ENCODE data around the gene TBL3.

The TBL3 gene

DNA sequence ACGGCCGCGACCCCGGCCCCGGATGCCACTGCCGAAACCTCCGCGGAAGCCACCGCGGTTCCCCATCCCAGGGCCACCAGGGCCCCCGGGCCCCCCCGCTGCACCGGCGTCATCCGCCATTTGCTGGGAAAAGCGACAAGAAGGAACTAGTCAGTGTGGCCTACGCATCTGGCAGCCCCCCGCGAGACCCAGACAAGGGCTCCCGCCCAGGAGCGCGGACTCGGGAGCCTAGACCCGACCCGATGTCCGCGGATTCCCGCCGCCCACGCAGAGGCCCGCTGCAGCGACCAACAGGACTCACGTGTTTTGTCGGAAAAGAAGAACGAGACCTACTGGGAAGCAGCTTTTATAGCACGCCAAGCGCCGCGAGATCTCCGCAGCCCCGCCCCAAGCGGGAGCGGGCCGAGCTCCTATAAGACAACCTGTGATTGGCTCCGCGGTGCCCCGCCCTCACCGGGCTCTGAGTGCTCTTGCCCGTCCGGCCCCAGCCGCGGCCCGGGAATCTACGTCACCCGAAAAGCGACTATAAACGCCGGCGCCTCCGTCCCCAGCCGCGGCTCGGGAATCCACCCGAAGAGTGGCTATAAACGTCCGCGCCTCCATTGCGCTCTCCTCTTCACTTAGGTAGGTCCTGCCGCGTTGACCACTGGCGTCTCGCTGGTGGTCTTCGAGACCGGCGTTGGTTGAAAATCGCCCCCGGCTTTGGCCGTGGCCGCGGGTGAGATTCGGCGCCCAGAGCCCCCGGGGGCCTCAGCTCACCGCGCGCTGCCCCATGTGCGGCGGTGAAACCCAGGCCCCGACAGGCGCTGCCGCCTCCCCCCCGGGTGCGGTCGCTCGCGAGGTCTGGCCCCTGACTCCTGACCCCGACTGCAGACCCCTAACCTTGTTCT, 7.1 kb upstream of the TBL3 start, which contains the start of gene RPS2 (continued):
- peak; percentile 77 for TF ChIP-seq YY2 (tag by site-specific recombination; IDR thresholded peaks at IDR 0.05)
- TF ChIP-seq, protein P1, sequence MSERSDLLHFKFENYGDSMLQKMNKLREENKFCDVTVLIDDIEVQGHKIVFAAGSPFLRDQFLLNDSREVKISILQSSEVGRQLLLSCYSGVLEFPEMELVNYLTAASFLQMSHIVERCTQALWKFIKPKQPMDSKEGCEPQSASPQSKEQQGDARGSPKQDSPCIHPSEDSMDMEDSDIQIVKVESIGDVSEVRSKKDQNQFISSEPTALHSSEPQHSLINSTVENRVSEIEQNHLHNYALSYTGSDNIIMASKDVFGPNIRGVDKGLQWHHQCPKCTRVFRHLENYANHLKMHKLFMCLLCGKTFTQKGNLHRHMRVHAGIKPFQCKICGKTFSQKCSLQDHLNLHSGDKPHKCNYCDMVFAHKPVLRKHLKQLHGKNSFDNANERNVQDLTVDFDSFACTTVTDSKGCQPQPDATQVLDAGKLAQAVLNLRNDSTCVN (tag by site-specific recombination; optimal IDR thresholded peaks at IDR 0.05): peak; percentile 76
- peak; percentile 93 for TF ChIP-seq SP2 (tag by site-specific recombination; IDR thresholded peaks at IDR 0.05)
- peak; percentile 98 for TF ChIP-seq ZBTB20 (tag by site-specific recombination; IDR thresholded peaks at IDR 0.05)
- no peak for TF ChIP-seq ZNF37A (tag by site-specific recombination; IDR thresholded peaks at IDR 0.05)
- 0 out of 2 replicates have a peak, but pooled peaks have one; percentile 27 for TF ChIP-seq ZNF596 (tag by site-specific recombination; IDR thresholded peaks at IDR 0.05)
- TF ChIP-seq ZBTB8A (tag by site-specific recombination; IDR thresholded peaks at IDR 0.05): peak; percentile 46; the same call in 1 of the 2 replicates
- TF ChIP-seq, protein P2, sequence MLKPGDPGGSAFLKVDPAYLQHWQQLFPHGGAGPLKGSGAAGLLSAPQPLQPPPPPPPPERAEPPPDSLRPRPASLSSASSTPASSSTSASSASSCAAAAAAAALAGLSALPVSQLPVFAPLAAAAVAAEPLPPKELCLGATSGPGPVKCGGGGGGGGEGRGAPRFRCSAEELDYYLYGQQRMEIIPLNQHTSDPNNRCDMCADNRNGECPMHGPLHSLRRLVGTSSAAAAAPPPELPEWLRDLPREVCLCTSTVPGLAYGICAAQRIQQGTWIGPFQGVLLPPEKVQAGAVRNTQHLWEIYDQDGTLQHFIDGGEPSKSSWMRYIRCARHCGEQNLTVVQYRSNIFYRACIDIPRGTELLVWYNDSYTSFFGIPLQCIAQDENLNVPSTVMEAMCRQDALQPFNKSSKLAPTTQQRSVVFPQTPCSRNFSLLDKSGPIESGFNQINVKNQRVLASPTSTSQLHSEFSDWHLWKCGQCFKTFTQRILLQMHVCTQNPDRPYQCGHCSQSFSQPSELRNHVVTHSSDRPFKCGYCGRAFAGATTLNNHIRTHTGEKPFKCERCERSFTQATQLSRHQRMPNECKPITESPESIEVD (tag by site-specific recombination; IDR thresholded peaks at IDR 0.05): no peak
- TF ChIP-seq ZNF423 (tag by site-specific recombination; IDR thresholded peaks at IDR 0.05): no peak
- TF ChIP-seq ZNF677 (tag by site-specific recombination; IDR thresholded peaks at IDR 0.05): 0 out of 2 replicates have a peak, but pooled peaks have one; percentile 9
- TF ChIP-seq, protein P3, sequence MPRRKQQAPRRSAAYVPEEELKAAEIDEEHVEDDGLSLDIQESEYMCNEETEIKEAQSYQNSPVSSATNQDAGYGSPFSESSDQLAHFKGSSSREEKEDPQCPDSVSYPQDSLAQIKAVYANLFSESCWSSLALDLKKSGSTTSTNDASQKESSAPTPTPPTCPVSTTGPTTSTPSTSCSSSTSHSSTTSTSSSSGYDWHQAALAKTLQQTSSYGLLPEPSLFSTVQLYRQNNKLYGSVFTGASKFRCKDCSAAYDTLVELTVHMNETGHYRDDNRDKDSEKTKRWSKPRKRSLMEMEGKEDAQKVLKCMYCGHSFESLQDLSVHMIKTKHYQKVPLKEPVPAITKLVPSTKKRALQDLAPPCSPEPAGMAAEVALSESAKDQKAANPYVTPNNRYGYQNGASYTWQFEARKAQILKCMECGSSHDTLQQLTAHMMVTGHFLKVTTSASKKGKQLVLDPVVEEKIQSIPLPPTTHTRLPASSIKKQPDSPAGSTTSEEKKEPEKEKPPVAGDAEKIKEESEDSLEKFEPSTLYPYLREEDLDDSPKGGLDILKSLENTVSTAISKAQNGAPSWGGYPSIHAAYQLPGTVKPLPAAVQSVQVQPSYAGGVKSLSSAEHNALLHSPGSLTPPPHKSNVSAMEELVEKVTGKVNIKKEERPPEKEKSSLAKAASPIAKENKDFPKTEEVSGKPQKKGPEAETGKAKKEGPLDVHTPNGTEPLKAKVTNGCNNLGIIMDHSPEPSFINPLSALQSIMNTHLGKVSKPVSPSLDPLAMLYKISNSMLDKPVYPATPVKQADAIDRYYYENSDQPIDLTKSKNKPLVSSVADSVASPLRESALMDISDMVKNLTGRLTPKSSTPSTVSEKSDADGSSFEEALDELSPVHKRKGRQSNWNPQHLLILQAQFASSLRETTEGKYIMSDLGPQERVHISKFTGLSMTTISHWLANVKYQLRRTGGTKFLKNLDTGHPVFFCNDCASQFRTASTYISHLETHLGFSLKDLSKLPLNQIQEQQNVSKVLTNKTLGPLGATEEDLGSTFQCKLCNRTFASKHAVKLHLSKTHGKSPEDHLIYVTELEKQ (tag by site-specific recombination; IDR thresholded peaks at IDR 0.05; ENCODE audit: borderline replicate concordance): peak; percentile 59; the same call in 1 of the 2 replicates
- TF ChIP-seq, protein P4, sequence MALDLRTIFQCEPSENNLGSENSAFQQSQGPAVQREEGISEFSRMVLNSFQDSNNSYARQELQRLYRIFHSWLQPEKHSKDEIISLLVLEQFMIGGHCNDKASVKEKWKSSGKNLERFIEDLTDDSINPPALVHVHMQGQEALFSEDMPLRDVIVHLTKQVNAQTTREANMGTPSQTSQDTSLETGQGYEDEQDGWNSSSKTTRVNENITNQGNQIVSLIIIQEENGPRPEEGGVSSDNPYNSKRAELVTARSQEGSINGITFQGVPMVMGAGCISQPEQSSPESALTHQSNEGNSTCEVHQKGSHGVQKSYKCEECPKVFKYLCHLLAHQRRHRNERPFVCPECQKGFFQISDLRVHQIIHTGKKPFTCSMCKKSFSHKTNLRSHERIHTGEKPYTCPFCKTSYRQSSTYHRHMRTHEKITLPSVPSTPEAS (tag by site-specific recombination; IDR thresholded peaks at IDR 0.05): 0 out of 2 replicates have a peak, but pooled peaks have one; percentile 41

DNA sequence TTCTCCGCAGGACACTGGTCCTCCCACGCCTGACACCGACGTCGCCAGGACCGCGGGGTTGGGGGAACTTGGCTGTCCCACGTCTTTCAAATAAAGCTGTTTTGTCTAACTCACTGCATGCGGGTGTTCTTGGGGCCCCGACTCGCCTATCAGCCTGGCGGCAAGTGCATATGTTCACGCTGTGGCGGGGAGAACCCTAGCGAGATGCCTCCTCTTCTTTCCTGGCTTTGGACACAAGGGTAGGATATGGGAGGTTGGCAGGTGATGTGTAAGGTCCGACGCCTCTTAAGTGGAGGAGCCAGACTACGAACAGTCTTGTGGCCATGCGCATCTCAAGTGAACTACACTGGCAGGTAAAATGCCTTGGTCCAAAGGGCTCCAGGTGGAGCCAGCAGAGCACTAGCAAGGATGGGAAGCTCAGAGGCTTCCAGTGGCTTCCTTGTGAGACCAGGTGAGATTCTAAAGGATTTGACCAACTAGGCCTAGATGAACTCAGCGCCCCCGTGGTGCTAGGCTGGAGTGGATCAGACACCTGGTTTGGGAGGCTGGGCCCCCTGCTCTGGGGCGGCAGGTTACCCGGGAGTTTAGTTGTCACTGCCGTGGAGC, 6.4 kb upstream of the TBL3 start:
- H3K36me3 ChIP-seq (ENCODE audit: control insufficient read depth in 2 of 2, insufficient read depth in 1 of 2, low read length in 2 of 2): peaks cover 0 to 42% of the 10 kb centered on the region in 2 experiments; a peak in 1 of 3 replicates
- TF ChIP-seq BCL11B (tag by site-specific recombination; IDR thresholded peaks at IDR 0.05; ENCODE audit: low read depth) (0 out of 2 replicates have a peak, but pooled peaks have one; percentile 3), ZFHX2 (tag by site-specific recombination; conservative IDR thresholded peaks at IDR 0.05) (peak; percentile 9; the same call in 1 of the 2 replicates), EGR2 (tag by site-specific recombination; IDR thresholded peaks at IDR 0.05; ENCODE audit: low read depth) (no peak), ZNF433 (tag by site-specific recombination; IDR thresholded peaks at IDR 0.05; ENCODE audit: low read depth) (no peak)
- TF ChIP-seq, protein P5, sequence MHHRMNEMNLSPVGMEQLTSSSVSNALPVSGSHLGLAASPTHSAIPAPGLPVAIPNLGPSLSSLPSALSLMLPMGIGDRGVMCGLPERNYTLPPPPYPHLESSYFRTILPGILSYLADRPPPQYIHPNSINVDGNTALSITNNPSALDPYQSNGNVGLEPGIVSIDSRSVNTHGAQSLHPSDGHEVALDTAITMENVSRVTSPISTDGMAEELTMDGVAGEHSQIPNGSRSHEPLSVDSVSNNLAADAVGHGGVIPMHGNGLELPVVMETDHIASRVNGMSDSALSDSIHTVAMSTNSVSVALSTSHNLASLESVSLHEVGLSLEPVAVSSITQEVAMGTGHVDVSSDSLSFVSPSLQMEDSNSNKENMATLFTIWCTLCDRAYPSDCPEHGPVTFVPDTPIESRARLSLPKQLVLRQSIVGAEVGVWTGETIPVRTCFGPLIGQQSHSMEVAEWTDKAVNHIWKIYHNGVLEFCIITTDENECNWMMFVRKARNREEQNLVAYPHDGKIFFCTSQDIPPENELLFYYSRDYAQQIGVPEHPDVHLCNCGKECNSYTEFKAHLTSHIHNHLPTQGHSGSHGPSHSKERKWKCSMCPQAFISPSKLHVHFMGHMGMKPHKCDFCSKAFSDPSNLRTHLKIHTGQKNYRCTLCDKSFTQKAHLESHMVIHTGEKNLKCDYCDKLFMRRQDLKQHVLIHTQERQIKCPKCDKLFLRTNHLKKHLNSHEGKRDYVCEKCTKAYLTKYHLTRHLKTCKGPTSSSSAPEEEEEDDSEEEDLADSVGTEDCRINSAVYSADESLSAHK (tag by site-specific recombination; IDR thresholded peaks at IDR 0.05): no peak
- TF ChIP-seq, protein P3 (tag by site-specific recombination; IDR thresholded peaks at IDR 0.05; ENCODE audit: borderline replicate concordance): no peak

More for the DNA sequence above, 6.4 kb upstream of the TBL3 start:
- ChIA-PET POLR2A (interaction anchor here (0.6 to 2.7 kb wide), 39 partner anchors 10 to 1055 kb away, joined by 3 to 76 read pairs (median 6); partner anchors contain the start of genes E4F1, EME2, FAHD1 and GFER), CTCF (interaction anchor here (0.6 to 1.0 kb wide), 3 partner anchors 15 to 154 kb away, joined by 3 read pairs; no protein-coding TSS in a partner anchor)
- H3K4me3 ChIP-seq (ENCODE audit: low read depth, low read length): peak overlapping the region; percentile 94
- H3K4me1 ChIP-seq (ENCODE audit: control insufficient read depth, insufficient read depth, low read length): no peaks in the 10 kb centered on the region; the same call in 1 of the 2 replicates
- H3K9me3 ChIP-seq (ENCODE audit: control insufficient read depth, insufficient read depth, low read depth, low read length): no peaks in the 10 kb centered on the region
- peak overlapping the region; percentile 100 for H3K27ac ChIP-seq (ENCODE audit: extremely low read depth, low read depth, low read length)

Measured in HEK293 (cell line).